Posterior cingulate gyrus (tissue), 11 donors: ENCODE results near the gene WDR11.

ENCODE experiments used
- DNase-seq, 10 donors: peaks; one replicate each; pipeline versions ENCODE4 v3.0.0 to v3.0.0-alpha.2; 2020 to 2021; ENCODE audit warnings: mixed read lengths in 3 of 10
- intact Hi-C: fragments of 100-400 bp; cut with DNase I; formaldehyde crosslinking; loops from one replicate; pipeline ENCODE4 v1.15.1; 2023

WDR11 gene

DNA sequence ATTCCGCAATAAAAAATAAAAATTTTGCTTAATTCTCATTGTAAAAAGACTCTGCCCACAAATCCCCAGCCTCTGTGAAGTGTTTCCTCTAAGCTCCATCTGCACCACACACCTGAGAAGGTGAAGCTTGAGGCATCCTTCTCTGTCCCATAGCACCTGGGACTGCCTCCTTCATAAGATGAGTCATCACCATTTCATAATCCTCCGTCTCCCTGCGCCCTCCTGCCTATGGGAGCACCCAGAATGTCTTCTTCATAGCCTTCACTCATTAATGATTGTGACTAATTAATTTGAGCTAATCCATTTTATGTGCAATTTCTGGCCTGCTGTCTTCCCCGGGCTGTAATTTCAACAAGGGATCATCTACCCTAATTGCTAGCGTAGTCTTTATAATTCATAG is 90.3 kb downstream of the WDR11 start:
- intact Hi-C loops, result loop anchor here (10.0 kb wide), 1 partner anchor 193 kb away; no protein-coding TSS in a partner anchor
- DNase-seq, result no peak

DNA sequence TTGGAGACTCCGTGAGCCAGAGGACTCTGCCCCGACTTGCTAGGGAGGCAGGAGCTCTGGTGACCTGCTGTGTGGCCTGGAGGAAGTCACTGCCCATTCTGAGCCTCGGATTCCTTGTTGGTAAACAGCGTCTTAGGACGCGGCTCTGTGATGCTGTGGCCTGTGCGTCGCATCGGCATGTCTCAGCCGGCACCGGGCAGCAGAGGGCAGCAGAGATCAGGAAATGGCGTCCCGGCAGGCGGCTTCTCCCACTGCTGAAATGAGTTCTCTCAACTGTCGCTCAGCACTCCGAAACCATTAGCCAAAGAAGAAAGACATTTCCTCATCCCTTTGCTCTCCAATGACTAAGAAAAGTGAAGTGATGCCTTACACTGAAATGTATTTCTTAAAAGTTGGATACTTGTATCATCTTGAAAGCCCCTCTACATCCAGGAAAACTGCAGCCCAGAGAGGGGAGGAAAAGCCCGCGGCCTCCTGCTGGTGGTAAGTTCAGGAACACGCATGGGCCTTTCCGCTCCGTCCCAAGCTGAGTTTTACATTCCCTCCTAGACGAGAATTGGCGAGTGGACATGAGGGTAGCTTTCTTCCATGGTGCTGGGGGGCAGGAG is 91.7 kb downstream of the WDR11 start:
- intact Hi-C loops, result loop anchor here (2.0 to 10.0 kb wide), 4 partner anchors 192 to 958 kb away; no protein-coding TSS in a partner anchor
- peak; percentile 79 to 98 (median 90) for DNase-seq

DNA sequence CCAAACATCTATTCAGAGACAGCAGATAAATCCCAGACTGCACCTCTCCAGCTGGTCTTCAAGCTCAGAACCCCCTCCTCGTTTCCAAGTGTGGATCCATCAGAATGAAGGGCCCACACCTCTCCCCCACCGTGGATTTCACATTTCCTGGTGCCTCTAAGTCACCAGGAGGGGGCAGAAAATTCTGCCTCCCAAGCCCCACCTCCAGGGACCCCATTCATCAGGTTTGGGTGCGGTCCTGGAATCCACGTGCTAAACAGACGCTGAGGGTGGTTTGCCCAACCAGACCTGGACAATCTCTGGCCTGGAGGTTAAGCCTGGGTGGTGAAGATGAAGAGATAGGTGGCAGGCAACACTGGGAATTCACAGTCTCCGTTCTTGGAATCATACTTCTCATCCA is 92.4 kb downstream of the WDR11 start:
- intact Hi-C loops, result loop anchor here (2.0 to 10.0 kb wide), 4 partner anchors 191 to 957 kb away; no protein-coding TSS in a partner anchor
- peak in 1 of 10 donors; percentile 73 for DNase-seq

DNA sequence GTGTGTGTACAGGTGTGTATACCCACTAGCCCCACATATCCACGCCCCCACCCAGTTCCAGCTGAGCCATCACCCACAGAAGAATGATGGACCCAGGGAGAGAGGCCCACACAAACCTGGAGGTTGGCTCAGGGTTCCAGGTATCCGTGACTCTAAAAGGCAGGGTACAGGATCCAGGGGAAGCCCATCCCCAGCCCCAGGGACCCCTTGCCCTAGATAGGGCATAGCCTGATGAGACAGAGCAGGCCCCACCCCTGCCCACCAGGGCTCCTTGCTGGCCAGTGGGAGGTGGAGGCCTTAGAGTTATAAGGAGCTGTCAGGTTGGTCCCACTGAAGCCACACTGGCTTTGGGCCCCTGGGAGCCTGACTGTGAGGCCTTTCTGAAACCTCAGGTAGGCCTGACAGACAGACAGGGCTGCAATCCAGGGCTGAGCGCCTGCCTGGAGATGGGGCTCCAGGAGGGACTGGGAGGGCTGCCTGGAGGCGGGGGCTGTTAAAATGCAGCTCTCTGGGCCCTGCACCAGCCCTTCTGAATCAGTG is 93.5 kb downstream of the WDR11 start:
- DNase-seq, result peak in 2 of 10 donors; percentile 70 to 73
- intact Hi-C loops, result loop anchor here (10.0 kb wide), 1 partner anchor 190 kb away; no protein-coding TSS in a partner anchor

DNA sequence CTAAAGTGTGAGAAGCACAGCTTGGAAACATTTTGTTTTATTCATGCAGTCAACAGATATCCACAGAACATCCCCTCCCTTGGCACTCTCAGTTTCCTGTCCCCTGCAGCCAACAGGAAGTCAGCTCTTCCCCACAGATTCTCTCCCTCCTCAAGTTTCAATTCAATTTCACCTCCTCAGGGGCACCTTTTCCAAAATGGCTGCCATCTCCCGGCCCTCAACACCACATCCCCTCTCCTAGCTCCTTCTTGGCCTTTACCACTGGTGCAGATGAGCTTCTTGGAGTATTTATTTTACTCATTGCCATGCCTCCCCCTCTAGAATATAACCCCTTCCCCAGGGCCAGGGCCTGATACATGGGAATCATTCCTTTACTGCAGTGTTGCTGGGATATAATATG is 94.0 kb downstream of the WDR11 start:
- intact Hi-C loops, result loop anchor here (10.0 kb wide), 1 partner anchor 190 kb away; no protein-coding TSS in a partner anchor
- DNase-seq, result no peak

DNA sequence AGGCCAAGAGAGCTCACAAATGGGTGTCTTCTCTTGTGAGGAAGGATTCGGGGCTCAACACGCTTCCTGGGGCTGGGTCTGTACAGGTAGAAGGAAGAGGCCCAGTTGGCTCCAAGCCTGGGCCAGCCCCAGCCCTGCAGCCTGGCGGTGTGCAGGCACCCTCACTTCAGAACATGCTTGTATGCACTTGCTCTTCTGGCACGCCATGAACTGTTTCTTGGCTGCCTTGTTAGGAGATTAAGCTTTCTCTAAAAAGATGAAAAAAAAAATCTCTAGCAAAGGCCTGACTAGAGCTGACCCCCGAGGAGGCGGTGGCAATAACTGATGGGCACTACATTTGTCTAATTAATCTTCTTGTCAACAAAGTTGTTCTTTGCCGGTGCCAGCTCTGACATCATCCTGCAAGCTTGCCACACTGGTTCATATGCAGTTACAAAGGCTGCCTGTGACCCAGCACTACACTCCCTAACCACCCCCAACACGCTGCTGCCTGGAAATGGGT is 94.7 kb downstream of the WDR11 start:
- intact Hi-C loops, result loop anchor here (2.0 to 10.0 kb wide), 2 partner anchors 189 to 651 kb away; no protein-coding TSS in a partner anchor
- DNase-seq, result peak; percentile 67 to 98 (median 88)

DNA sequence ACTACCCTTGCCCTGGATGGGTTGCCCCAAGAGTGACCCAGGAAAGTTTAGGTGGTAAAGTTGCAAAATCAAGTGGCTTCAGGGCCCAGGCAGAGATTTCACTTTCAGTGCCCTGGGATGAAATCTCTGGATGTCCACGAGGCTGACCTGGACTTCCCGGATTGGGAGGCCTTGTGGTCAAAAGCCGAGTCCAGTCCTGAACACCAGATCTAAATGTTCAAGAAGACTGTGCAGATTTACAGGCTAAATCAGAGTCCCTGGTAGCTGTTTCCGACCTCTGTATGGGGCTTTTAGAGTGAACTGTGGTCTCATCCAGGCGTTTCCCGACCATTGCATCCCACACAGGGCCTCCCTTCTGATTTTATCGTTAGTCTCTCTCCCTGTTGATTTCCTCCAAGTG is 95.3 kb downstream of the WDR11 start:
- intact Hi-C loops, result loop anchor here (2.0 to 10.0 kb wide), 2 partner anchors 188 to 650 kb away; no protein-coding TSS in a partner anchor
- DNase-seq, result no peak

DNA sequence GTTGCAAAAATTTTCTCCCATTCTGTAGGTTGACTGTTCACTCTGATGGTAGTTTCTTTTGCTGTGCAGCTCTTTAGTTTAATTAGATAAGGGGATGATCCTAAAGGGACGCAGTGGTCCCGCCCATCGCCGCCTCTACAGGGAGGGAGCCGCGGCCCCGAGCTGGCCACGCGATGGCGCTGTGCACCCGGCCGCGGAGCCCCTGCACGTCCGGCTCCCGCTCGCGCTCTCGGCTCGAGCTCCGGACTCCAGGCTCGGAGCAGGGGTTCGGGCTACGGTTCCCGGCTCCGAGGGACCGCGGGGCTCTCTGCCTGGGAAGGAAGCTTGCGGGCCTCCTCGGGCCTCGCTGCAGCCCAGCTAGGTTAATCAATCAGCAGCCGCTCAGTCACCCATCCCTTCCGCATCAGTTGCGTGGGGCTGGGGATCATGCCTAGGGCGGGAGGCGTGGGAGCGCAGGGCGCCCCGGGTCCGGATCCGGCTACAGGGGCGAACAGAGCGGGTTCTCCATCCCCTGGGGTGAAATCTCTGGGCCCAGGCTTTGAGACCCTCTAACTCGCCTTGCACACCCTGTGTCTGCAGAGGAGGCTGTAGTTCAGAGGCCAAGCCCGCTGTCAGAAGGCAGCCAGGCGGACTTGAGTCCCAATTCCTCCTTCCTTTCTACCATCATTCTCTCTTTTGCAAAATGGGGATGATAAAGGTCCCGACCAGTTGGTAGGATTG is 97.9 kb downstream of the WDR11 start:
- peak; percentile 60 to 97 (median 74) for DNase-seq
- intact Hi-C loops, result loop anchor here (10.0 kb wide), 1 partner anchor 186 kb away; no protein-coding TSS in a partner anchor

DNA sequence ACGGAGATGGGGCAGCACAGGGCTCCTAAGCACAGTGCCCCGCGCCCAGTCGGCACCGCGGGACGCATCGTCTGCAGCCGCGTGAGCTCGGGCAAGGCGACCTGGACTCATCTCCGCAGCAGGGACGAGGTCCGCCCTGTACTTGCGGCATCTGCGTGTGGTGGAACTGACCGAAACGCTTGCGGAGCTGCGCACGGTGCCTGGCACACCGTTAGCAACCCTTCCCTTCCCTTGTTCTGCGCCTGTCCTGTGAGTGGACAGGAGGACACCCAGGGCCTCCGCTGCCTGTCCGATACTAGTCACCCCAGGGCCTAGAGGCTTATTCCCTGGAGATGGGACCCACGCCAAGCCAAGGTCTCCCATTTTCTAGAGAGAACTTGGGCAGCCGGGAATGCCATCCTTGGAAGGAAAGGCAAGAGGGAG is 98.5 kb downstream of the WDR11 start:
- intact Hi-C loops, result loop anchor here (10.0 kb wide), 1 partner anchor 185 kb away; no protein-coding TSS in a partner anchor
- DNase-seq, result peak in 3 of 10 donors; percentile 24 to 83 (median 82)

DNA sequence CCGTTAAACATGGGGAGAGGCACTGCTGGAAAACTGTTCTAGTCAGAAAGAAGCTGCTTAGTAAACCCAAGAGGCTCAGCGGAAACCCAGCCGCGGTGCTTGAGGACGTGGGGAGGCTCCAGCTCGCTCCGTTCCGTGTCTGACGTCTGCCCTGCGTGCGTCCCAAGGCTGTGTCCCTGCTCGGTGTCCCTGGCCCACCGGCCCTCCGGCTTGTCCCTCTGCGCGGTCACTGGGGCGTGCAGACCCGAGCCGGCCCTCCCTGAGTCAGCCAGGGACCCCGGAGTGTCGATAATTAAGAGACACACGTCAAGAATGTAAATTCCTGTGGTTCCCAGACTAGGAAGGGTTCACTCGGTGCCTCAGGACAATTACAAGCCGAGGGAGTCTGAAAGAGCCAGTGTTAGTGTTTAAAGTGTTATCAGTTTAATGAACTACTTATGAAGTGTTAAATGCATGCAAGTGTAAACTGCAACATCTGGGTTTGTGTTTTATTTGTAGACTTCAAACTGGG is 98.9 kb downstream of the WDR11 start:
- intact Hi-C loops, result no loop called here
- DNase-seq, result peak in 5 of 10 donors; percentile 17 to 85 (median 80)

DNA sequence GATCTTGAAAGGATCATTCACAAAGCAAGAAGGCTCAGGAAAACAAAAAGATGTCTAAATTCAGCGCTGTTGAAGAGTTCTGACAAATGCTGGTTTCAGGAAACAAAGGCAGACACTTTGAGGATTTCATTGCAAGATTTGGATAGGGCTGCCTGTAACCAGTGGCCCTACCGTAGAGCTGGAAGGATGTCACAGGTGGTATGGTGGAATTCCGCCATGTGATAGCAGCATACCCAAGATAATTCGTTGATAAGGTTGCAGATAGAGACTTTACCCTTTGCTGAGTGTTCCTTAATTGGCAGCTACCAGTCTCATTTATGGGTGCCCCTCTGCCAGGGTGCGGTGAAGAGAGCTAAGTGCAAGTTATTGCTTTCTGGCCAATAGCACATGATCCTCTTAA is 100.1 kb downstream of the WDR11 start:
- intact Hi-C loops, result no loop called here

DNA sequence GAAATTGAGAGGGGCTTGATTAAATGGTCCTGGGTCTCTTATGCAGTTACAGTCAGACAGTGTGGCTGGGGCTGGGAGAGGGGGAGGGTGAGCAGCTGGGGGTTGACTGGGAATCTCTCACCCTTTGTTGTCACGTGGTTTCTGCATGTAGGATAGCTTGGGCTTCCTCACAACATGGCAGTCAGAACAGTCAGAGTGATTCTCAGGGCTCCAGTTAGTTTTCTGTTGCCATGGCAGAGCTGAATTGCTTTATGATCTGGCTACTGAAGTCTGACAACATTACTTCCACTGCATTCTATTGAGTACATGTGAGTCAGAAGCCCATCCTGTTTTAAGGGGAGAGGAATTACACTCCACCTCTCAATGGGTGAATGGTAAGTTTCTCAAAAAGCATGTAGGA is 102.7 kb downstream of the WDR11 start:
- intact Hi-C loops, result no loop called here
- DNase-seq, result no peak

More for the DNA sequence above, 100.1 kb downstream of the WDR11 start:
- no peak for DNase-seq
